ENCODE results near the gene CST7. TPM values are rescaled to one million over a fixed set of nuclear protein-coding genes. Genes with fewer than 3 reads are reported as not detected.

CST7 gene
- total RNA-seq, 2 donors from 2014 or later, result 5.4 to 10.9 TPM

GRCh38 chr20:24953621-24954133 is 4.6 kb downstream of the CST7 start:
- no peak for ATAC-seq (ENCODE audit: insufficient number of reproducible peaks, low FRiP score, low read depth)
- Histone ChIP-seq H3K9me3 (no peaks in the 10 kb centered on the region), H3K27ac (no peak overlapping the region), H3K36me3 (no peaks in the 10 kb centered on the region), H3K4me3 (no peak overlapping the region), H3K27me3 (replicated peaks; ENCODE audit: insufficient read depth) (no peaks in the 10 kb centered on the region), H3K4me1 (ENCODE audit: control insufficient read depth in 1 of 2, low read depth in 2 of 2) (no peaks in the 10 kb centered on the region)
- TF ChIP-seq CTCF (IDR thresholded peaks at IDR 0.05), result no peak
- no peak for DNase-seq (ENCODE audit: low spot score)

GRCh38 chr20:24954151-24954550 is 5.1 kb downstream of the CST7 start:
- Histone ChIP-seq H3K27me3 (replicated peaks; ENCODE audit: insufficient read depth) (no peaks in the 10 kb centered on the region), H3K9me3 (no peaks in the 10 kb centered on the region), H3K36me3 (no peaks in the 10 kb centered on the region), H3K4me1 (ENCODE audit: control insufficient read depth in 1 of 2, low read depth in 2 of 2) (no peaks in the 10 kb centered on the region), H3K27ac (no peak overlapping the region), H3K4me3 (no peak overlapping the region)
- ATAC-seq (ENCODE audit: insufficient number of reproducible peaks, low FRiP score, low read depth), result no peak
- DNase-seq (ENCODE audit: low spot score), result no peak
- TF ChIP-seq CTCF (IDR thresholded peaks at IDR 0.05), result no peak

GRCh38 chr20:24954566-24954965 is 5.5 kb downstream of the CST7 start:
- no peak for ATAC-seq (ENCODE audit: insufficient number of reproducible peaks, low FRiP score, low read depth)

GRCh38 chr20:24955045-24955444 is 6.0 kb downstream of the CST7 start:
- Histone ChIP-seq H3K4me3 (no peak overlapping the region), H3K36me3 (no peaks in the 10 kb centered on the region), H3K27ac (no peak overlapping the region), H3K4me1 (ENCODE audit: control insufficient read depth in 1 of 2, low read depth in 2 of 2) (no peaks in the 10 kb centered on the region), H3K9me3 (no peaks in the 10 kb centered on the region), H3K27me3 (replicated peaks; ENCODE audit: insufficient read depth) (no peaks in the 10 kb centered on the region)
- no peak for DNase-seq (ENCODE audit: low spot score)
- no peak for ATAC-seq (ENCODE audit: insufficient number of reproducible peaks, low FRiP score, low read depth)
- no peak for TF ChIP-seq CTCF (IDR thresholded peaks at IDR 0.05)

More at GRCh38 chr20:24954566-24954965, 5.5 kb downstream of the CST7 start:
- Histone ChIP-seq H3K27ac (no peak overlapping the region), H3K36me3 (no peaks in the 10 kb centered on the region), H3K4me3 (no peak overlapping the region), H3K27me3 (replicated peaks; ENCODE audit: insufficient read depth) (no peaks in the 10 kb centered on the region), H3K9me3 (no peaks in the 10 kb centered on the region), H3K4me1 (ENCODE audit: control insufficient read depth in 1 of 2, low read depth in 2 of 2) (no peaks in the 10 kb centered on the region)
- TF ChIP-seq CTCF (IDR thresholded peaks at IDR 0.05), result no peak
- no peak for DNase-seq (ENCODE audit: low spot score)

- TF ChIP-seq CTCF (IDR thresholded peaks at IDR 0.05), result no peak
- no peak for ATAC-seq (ENCODE audit: insufficient number of reproducible peaks, low FRiP score, low read depth)
- no peaks in the 10 kb centered on the region for H3K9me3 ChIP-seq
- no peak overlapping the region for H3K27ac ChIP-seq
- H3K27me3 ChIP-seq (replicated peaks; ENCODE audit: insufficient read depth), result no peaks in the 10 kb centered on the region
- no peak overlapping the region for H3K4me3 ChIP-seq
- DNase-seq (ENCODE audit: low spot score), result no peak
- no peaks in the 10 kb centered on the region for H3K4me1 ChIP-seq (ENCODE audit: control insufficient read depth in 1 of 2, low read depth in 2 of 2)
- peaks cover 4% of the 10 kb centered on the region for H3K36me3 ChIP-seq
Observed at GRCh38 chr20:24956001-24956841, 7.2 kb downstream of the CST7 start.
